Choroid plexus epithelial cell (primary cell): Measurements from ENCODE around the gene IMMP2L.
"Not testable (repeated sequence)": the region's sequence is repeated elsewhere in the genome, so short reads cannot be mapped to it uniquely, and the experiment has no call there.

Source experiments
- DNase-seq: peaks from one replicate; pipeline ENCODE4 v3.0.0-alpha.2; 2010; ENCODE audit warnings: low read depth
- H3K4me3 ChIP-seq: 2 replicates; pipeline ENCODE4 v1.5.1; 2011; ENCODE audit warnings: low read depth, mild to moderate bottlenecking, control low read depth, low read length, moderate library complexity
- CTCF ChIP-seq: conservative IDR thresholded peaks from 2 replicates; pipeline ENCODE4 v1.5.1; 2011; ENCODE audit warnings: low read depth, mild to moderate bottlenecking, control low read depth, inconsistent platforms, low read length, moderate library complexity

The IMMP2L gene

GRCh38 chr7:110938165-110938564 is 624.1 kb downstream of the IMMP2L start:
- DNase-seq: no peak
- H3K4me3 ChIP-seq: no peak overlapping the region
- TF ChIP-seq CTCF: no peak

- DNase-seq: not testable (repeated sequence)
Observed at GRCh38 chr7:110936665-110937064, 625.6 kb downstream of the IMMP2L start.

GRCh38 chr7:110929480-110930249 is 632.6 kb downstream of the IMMP2L start:
- no peak for DNase-seq
- no peak for TF ChIP-seq CTCF
- H3K4me3 ChIP-seq: no peak overlapping the region

More at GRCh38 chr7:110936665-110937064, 625.6 kb downstream of the IMMP2L start:
- not testable (repeated sequence) for H3K4me3 ChIP-seq

- no peak overlapping the region for H3K4me3 ChIP-seq
- TF ChIP-seq CTCF: no peak
- DNase-seq: peak; percentile 84
Observed at GRCh38 chr7:110922906-110923305, 639.4 kb downstream of the IMMP2L start.

GRCh38 chr7:110921595-110922151 is 640.6 kb downstream of the IMMP2L start:
- DNase-seq: peak; percentile 55
- H3K4me3 ChIP-seq: no peak overlapping the region
- TF ChIP-seq CTCF: no peak

- TF ChIP-seq CTCF: no peak
- no peak overlapping the region for H3K4me3 ChIP-seq
- no peak for DNase-seq
Observed at GRCh38 chr7:110918949-110919548, 643.2 kb downstream of the IMMP2L start.

- H3K4me3 ChIP-seq: no peak overlapping the region
- no peak for DNase-seq
- no peak for TF ChIP-seq CTCF
Observed at GRCh38 chr7:110914263-110914662, 648.0 kb downstream of the IMMP2L start.
